Measurements from ENCODE around the gene IQGAP1. TPM values are rescaled to one million over a fixed set of nuclear protein-coding genes. Genes with fewer than 3 reads are reported as not detected.
A peak's percentile ranks its signal among the peaks of the same experiment; 100 is the strongest.

Gene IQGAP1
- total and polyA plus RNA-seq, 5 donors: 30.0 to 57.9 (median 53.6) TPM

- intact Hi-C loops (cut with DNase I): loop anchor here in 1 of 4 donors (10.0 kb wide), 1 partner anchor 74 kb away; no protein-coding TSS in a partner anchor
- peak; percentile 54 to 82 (median 79) for DNase-seq
- Histone ChIP-seq H3K4me1 (ENCODE audit: control insufficient read depth, insufficient read depth, low read length) (peaks cover 6% of the 10 kb centered on the region), H3K4me3 (ENCODE audit: low read length) (peak overlapping the region; percentile 87), H3K27me3 (ENCODE audit: control insufficient read depth, insufficient read depth) (no peaks in the 10 kb centered on the region), H3K9me3 (ENCODE audit: control insufficient read depth, low read length) (no peaks in the 10 kb centered on the region), H3K27ac (ENCODE audit: low read length) (peak overlapping the region; percentile 89)
- ATAC-seq: peak; percentile 55 to 63
- WGBS: under 1% methylated on average over 76 of the region's 76 CpGs
These were observed 142.4 kb downstream of the IQGAP1 start for GRCh38 chr15:90530250-90531051.

GRCh38 chr15:90531147-90531546, 143.1 kb downstream of the IQGAP1 start:
- intact Hi-C loops (cut with DNase I): loop anchor here in 1 of 4 donors (10.0 kb wide), 1 partner anchor 74 kb away; no protein-coding TSS in a partner anchor
- peak overlapping the region; percentile 76 for H3K27ac ChIP-seq (ENCODE audit: low read length)
- WGBS: 26% methylated on average over 4 of the region's 4 CpGs
- H3K4me1 ChIP-seq (ENCODE audit: control insufficient read depth, insufficient read depth, low read length): peaks cover 6% of the 10 kb centered on the region
- peak overlapping the region; percentile 87 for H3K4me3 ChIP-seq (ENCODE audit: low read length)
- no peaks in the 10 kb centered on the region for H3K27me3 ChIP-seq (ENCODE audit: control insufficient read depth, insufficient read depth)
- ATAC-seq (no peak), DNase-seq (no peak)
- no peaks in the 10 kb centered on the region for H3K9me3 ChIP-seq (ENCODE audit: control insufficient read depth, low read length)

- ATAC-seq (no peak), DNase-seq (no peak)
- intact Hi-C loops (cut with DNase I): loop anchor here in 1 of 4 donors (10.0 kb wide), 1 partner anchor 70 kb away; no protein-coding TSS in a partner anchor
- H3K9me3 ChIP-seq (ENCODE audit: control insufficient read depth, low read length): no peaks in the 10 kb centered on the region
- 45% methylated on average over 5 of the region's 5 CpGs for WGBS
- peaks cover 13% of the 10 kb centered on the region for H3K4me1 ChIP-seq (ENCODE audit: control insufficient read depth, insufficient read depth, low read length)
- H3K27me3 ChIP-seq (ENCODE audit: control insufficient read depth, insufficient read depth): no peaks in the 10 kb centered on the region
- peak overlapping the region; percentile 68 for H3K27ac ChIP-seq (ENCODE audit: low read length)
- H3K4me3 ChIP-seq (ENCODE audit: low read length): no peak overlapping the region
These were observed 147.2 kb downstream of the IQGAP1 start for GRCh38 chr15:90535254-90535653.

- ATAC-seq: no peak
- 91% methylated on average over 10 of the region's 10 CpGs for WGBS
- Histone ChIP-seq H3K4me1 (ENCODE audit: control insufficient read depth, insufficient read depth, low read length) (peaks cover 11% of the 10 kb centered on the region), H3K9me3 (ENCODE audit: control insufficient read depth, low read length) (no peaks in the 10 kb centered on the region), H3K27me3 (ENCODE audit: control insufficient read depth, insufficient read depth) (no peaks in the 10 kb centered on the region), H3K4me3 (ENCODE audit: low read length) (no peak overlapping the region), H3K27ac (ENCODE audit: low read length) (no peak overlapping the region)
- intact Hi-C loops (cut with DNase I): loop anchor here in 1 of 4 donors (10.0 kb wide), 1 partner anchor 65 kb away; no protein-coding TSS in a partner anchor
- peak in 1 of 3 donors; percentile 19 for DNase-seq
These were observed 151.7 kb downstream of the IQGAP1 start for GRCh38 chr15:90539789-90540188.

- Histone ChIP-seq H3K4me1 (ENCODE audit: control insufficient read depth, insufficient read depth, low read length) (peaks cover 7% of the 10 kb centered on the region), H3K9me3 (ENCODE audit: control insufficient read depth, low read length) (no peaks in the 10 kb centered on the region), H3K27me3 (ENCODE audit: control insufficient read depth, insufficient read depth) (no peaks in the 10 kb centered on the region), H3K27ac (ENCODE audit: low read length) (no peak overlapping the region), H3K4me3 (ENCODE audit: low read length) (no peak overlapping the region)
- ATAC-seq (no peak), DNase-seq (no peak)
- intact Hi-C loops (cut with DNase I): no loop called here
- WGBS: 80% methylated on average over 3 of the region's 3 CpGs
These were observed 152.7 kb downstream of the IQGAP1 start for GRCh38 chr15:90540768-90541167.

- Histone ChIP-seq H3K4me1 (ENCODE audit: control insufficient read depth, insufficient read depth, low read length) (peaks cover 2% of the 10 kb centered on the region), H3K27me3 (ENCODE audit: control insufficient read depth, insufficient read depth) (no peaks in the 10 kb centered on the region), H3K9me3 (ENCODE audit: control insufficient read depth, low read length) (no peaks in the 10 kb centered on the region), H3K4me3 (ENCODE audit: low read length) (no peak overlapping the region), H3K27ac (ENCODE audit: low read length) (no peak overlapping the region)
- DNase-seq (peak in 1 of 3 donors; percentile 25), ATAC-seq (no peak)
- intact Hi-C loops (cut with DNase I): no loop called here
- 94% methylated on average over 7 of the region's 7 CpGs for WGBS
These were observed 157.1 kb downstream of the IQGAP1 start for GRCh38 chr15:90545095-90545494.

- Histone ChIP-seq H3K9me3 (ENCODE audit: control insufficient read depth, low read length) (no peaks in the 10 kb centered on the region), H3K27me3 (ENCODE audit: control insufficient read depth, insufficient read depth) (no peaks in the 10 kb centered on the region), H3K4me1 (ENCODE audit: control insufficient read depth, insufficient read depth, low read length) (peaks cover 8% of the 10 kb centered on the region), H3K4me3 (ENCODE audit: low read length) (no peak overlapping the region), H3K27ac (ENCODE audit: low read length) (no peak overlapping the region)
- peak in 1 of 2 donors; percentile 50 for ATAC-seq
- intact Hi-C loops (cut with DNase I): no loop called here
- DNase-seq: no peak
- WGBS: 57% methylated on average over 2 of the region's 2 CpGs
These were observed 159.5 kb downstream of the IQGAP1 start for GRCh38 chr15:90547540-90547939.

GRCh38 chr15:90550919-90551318, 162.9 kb downstream of the IQGAP1 start:
- 79% methylated on average over 6 of the region's 6 CpGs for WGBS
- H3K4me3 ChIP-seq (ENCODE audit: low read length): no peak overlapping the region
- ATAC-seq (no peak), DNase-seq (no peak)
- peaks cover 16% of the 10 kb centered on the region for H3K4me1 ChIP-seq (ENCODE audit: control insufficient read depth, insufficient read depth, low read length)
- intact Hi-C loops (cut with DNase I): no loop called here
- H3K27me3 ChIP-seq (ENCODE audit: control insufficient read depth, insufficient read depth): no peaks in the 10 kb centered on the region
- peak overlapping the region; percentile 24 for H3K27ac ChIP-seq (ENCODE audit: low read length)
- no peaks in the 10 kb centered on the region for H3K9me3 ChIP-seq (ENCODE audit: control insufficient read depth, low read length)

Other genes starting within 250 kb of the IQGAP1 start
- 10 to 100 TPM; 32.6 to 39.6 (median 33.5) TPM for gene SEMA4B, start 186.9 kb upstream of the IQGAP1 start, total RNA-seq
- gene SEMA4B, start 186.9 kb upstream of the IQGAP1 start, polyA plus RNA-seq: 16.4 TPM
- gene CIB1, start 154.3 kb upstream of the IQGAP1 start, total RNA-seq: 10 to 100 TPM; 69.5 to 70.7 (median 70.1) TPM
- 95.8 TPM for gene CIB1, start 154.3 kb upstream of the IQGAP1 start, polyA plus RNA-seq
- 10 to 100 TPM; 10.6 to 20.5 (median 15.6) TPM for gene GDPGP1, start 154.0 kb upstream of the IQGAP1 start, total RNA-seq
- 6.5 TPM for gene GDPGP1, start 154.0 kb upstream of the IQGAP1 start, polyA plus RNA-seq
- under 1 TPM in 2 of 4 donors, not detected in 2; 0.24 to 0.54 TPM for gene TTLL13, start 138.7 kb upstream of the IQGAP1 start, total RNA-seq
- gene TTLL13, start 138.7 kb upstream of the IQGAP1 start, polyA plus RNA-seq: 0.72 TPM
- gene NGRN, start 122.6 kb upstream of the IQGAP1 start, total RNA-seq: 100 to 1,000 TPM; 135 to 159 (median 154) TPM
- gene NGRN, start 122.6 kb upstream of the IQGAP1 start, polyA plus RNA-seq: 163 TPM
- 1 to 10 TPM; 3.1 to 6.4 (median 4.6) TPM for gene ZNF774, start 36.0 kb upstream of the IQGAP1 start, total RNA-seq
- gene ZNF774, start 36.0 kb upstream of the IQGAP1 start, polyA plus RNA-seq: 2.0 TPM
- gene CRTC3, start 141.7 kb downstream of the IQGAP1 start, total RNA-seq: 10 to 100 TPM; 27.2 to 35.5 (median 30.6) TPM
- 15.1 TPM for gene CRTC3, start 141.7 kb downstream of the IQGAP1 start, polyA plus RNA-seq